Measurements from ENCODE around the gene ZNF362.

The ZNF362 gene

GRCh38 chr1:33256471-33257206 is at the start of gene ZNF362:
TSS of gene ZNF362 (plus strand) at chr1:33256492. CDS start at chr1:33270575, 14,083 bp downstream.
- peak within 1 kb of the TSS; percentile 95 for H3K4me2 ChIP-seq (ENCODE audit: insufficient read depth, low read length)
- H3K27ac ChIP-seq (ENCODE audit: low read length) = peak within 1 kb of the TSS; percentile 93
- peak within 1 kb of the TSS; percentile 79 for H2AFZ ChIP-seq (ENCODE audit: low read depth, low read length)
- no peaks in the 10 kb centered on the region for H3K9me3 ChIP-seq (ENCODE audit: insufficient read depth, low read length, severe bottlenecking)
- H3K36me3 ChIP-seq (ENCODE audit: insufficient read depth, low read length) = peaks cover 16% of the 10 kb centered on the region
- H4K20me1 ChIP-seq (ENCODE audit: insufficient read depth, low read length) = peaks cover 36% of the 10 kb centered on the region
- TF ChIP-seq CTCF (IDR thresholded peaks at IDR 0.05; ENCODE audit: borderline replicate concordance, extremely low read depth, low read length, poor library complexity, severe bottlenecking) = no peak
- TF ChIP-seq EZH2 (IDR thresholded peaks at IDR 0.05; ENCODE audit: borderline replicate concordance, low read depth, low read length, severe bottlenecking) = no peak
- no peaks in the 10 kb centered on the region for H3K27me3 ChIP-seq (ENCODE audit: insufficient read depth, low read length, poor library complexity)
- H3K9ac ChIP-seq (ENCODE audit: low read depth, low read length) = peak within 1 kb of the TSS; percentile 91
- DNase-seq (peak; percentile 71), ATAC-seq (ENCODE audit: insufficient read depth, low read depth) (peak; percentile 74)
- peak within 1 kb of the TSS; percentile 79 to 98 for H3K4me3 ChIP-seq (ENCODE audit: low read depth in 1 of 2, low read length in 2 of 2)
- peaks cover 29% of the 10 kb centered on the region for H3K4me1 ChIP-seq (ENCODE audit: insufficient read depth, low read length)
- H3K79me2 ChIP-seq (ENCODE audit: insufficient read depth, low read length) = peaks cover 50% of the 10 kb centered on the region

GRCh38 chr1:33211972-33212371 is 44.3 kb upstream of the ZNF362 start:
- H3K27ac ChIP-seq (ENCODE audit: low read length) = no peak overlapping the region
- no peak overlapping the region for H3K4me3 ChIP-seq (ENCODE audit: low read depth in 1 of 2, low read length in 2 of 2)
- no peaks in the 10 kb centered on the region for H3K9me3 ChIP-seq (ENCODE audit: insufficient read depth, low read length, severe bottlenecking)
- no peaks in the 10 kb centered on the region for H3K27me3 ChIP-seq (ENCODE audit: insufficient read depth, low read length, poor library complexity)
- no peaks in the 10 kb centered on the region for H3K4me1 ChIP-seq (ENCODE audit: insufficient read depth, low read length)
- H3K9ac ChIP-seq (ENCODE audit: low read depth, low read length) = no peak overlapping the region
- H4K20me1 ChIP-seq (ENCODE audit: insufficient read depth, low read length) = no peaks in the 10 kb centered on the region
- H3K79me2 ChIP-seq (ENCODE audit: insufficient read depth, low read length) = no peaks in the 10 kb centered on the region
- H2AFZ ChIP-seq (ENCODE audit: low read depth, low read length) = no peak overlapping the region
- no peak for TF ChIP-seq EZH2 (IDR thresholded peaks at IDR 0.05; ENCODE audit: borderline replicate concordance, low read depth, low read length, severe bottlenecking)
- no peak for TF ChIP-seq CTCF (IDR thresholded peaks at IDR 0.05; ENCODE audit: borderline replicate concordance, extremely low read depth, low read length, poor library complexity, severe bottlenecking)
- no peak overlapping the region for H3K4me2 ChIP-seq (ENCODE audit: insufficient read depth, low read length)
- H3K36me3 ChIP-seq (ENCODE audit: insufficient read depth, low read length) = no peaks in the 10 kb centered on the region
- ATAC-seq (ENCODE audit: insufficient read depth, low read depth) = no peak
- no peak for DNase-seq

- no peaks in the 10 kb centered on the region for H3K4me1 ChIP-seq (ENCODE audit: insufficient read depth, low read length)
- no peak overlapping the region for H3K9ac ChIP-seq (ENCODE audit: low read depth, low read length)
- H3K27ac ChIP-seq (ENCODE audit: low read length) = no peak overlapping the region
- no peak overlapping the region for H3K4me3 ChIP-seq (ENCODE audit: low read depth in 1 of 2, low read length in 2 of 2)
- H2AFZ ChIP-seq (ENCODE audit: low read depth, low read length) = no peak overlapping the region
- no peaks in the 10 kb centered on the region for H3K36me3 ChIP-seq (ENCODE audit: insufficient read depth, low read length)
- no peaks in the 10 kb centered on the region for H3K79me2 ChIP-seq (ENCODE audit: insufficient read depth, low read length)
- no peak for DNase-seq
- no peak for TF ChIP-seq EZH2 (IDR thresholded peaks at IDR 0.05; ENCODE audit: borderline replicate concordance, low read depth, low read length, severe bottlenecking)
- TF ChIP-seq CTCF (IDR thresholded peaks at IDR 0.05; ENCODE audit: borderline replicate concordance, extremely low read depth, low read length, poor library complexity, severe bottlenecking) = no peak
- no peaks in the 10 kb centered on the region for H4K20me1 ChIP-seq (ENCODE audit: insufficient read depth, low read length)
- H3K4me2 ChIP-seq (ENCODE audit: insufficient read depth, low read length) = no peak overlapping the region
- peaks cover 12% of the 10 kb centered on the region for H3K9me3 ChIP-seq (ENCODE audit: insufficient read depth, low read length, severe bottlenecking)
- no peak for ATAC-seq (ENCODE audit: insufficient read depth, low read depth)
- H3K27me3 ChIP-seq (ENCODE audit: insufficient read depth, low read length, poor library complexity) = no peaks in the 10 kb centered on the region
Observed at GRCh38 chr1:33219886-33220661, 36.2 kb upstream of the ZNF362 start.

Data from DND-41 (cell line).